Progenitor cell of endocrine pancreas (in vitro differentiated cells): ENCODE data around the gene LMTK2. TPM values are rescaled to one million over a fixed set of nuclear protein-coding genes. Genes with fewer than 3 reads are reported as not detected.

Experiments used
- DNase-seq: peaks from one replicate; pipeline ENCODE4 v3.0.0; 2021; ENCODE audit warnings: low spot score; ENCODE audit not compliant: unreplicated experiment
- H3K27ac Mint-ChIP-seq: 2 replicates; pipeline ENCODE4 v1.8.0; 2021; ENCODE audit warnings: mild to moderate bottlenecking, moderate library complexity, mixed read lengths
- H3K27me3 Mint-ChIP-seq: 2 replicates; pipeline ENCODE4 v1.8.0; 2021; ENCODE audit warnings: mixed read lengths
- H3K36me3 Mint-ChIP-seq: 2 replicates; pipeline ENCODE4 v1.8.0; 2022; ENCODE audit warnings: mixed read lengths; ENCODE audit not compliant: insufficient read depth
- H3K4me1 Mint-ChIP-seq: 2 replicates; pipeline ENCODE4 v1.8.0; 2021; ENCODE audit warnings: low read depth, mixed read lengths
- H3K4me3 Mint-ChIP-seq: 2 replicates; pipeline ENCODE4 v1.8.0; 2021; ENCODE audit warnings: low read depth, mild to moderate bottlenecking, moderate library complexity, mixed read lengths
- H3K9me3 Mint-ChIP-seq: 2 replicates; pipeline ENCODE4 v1.8.0; 2021; ENCODE audit warnings: low read depth, mixed read lengths
- total RNA-seq: library from RNA; stranded (reverse); gene quantifications from 2 replicates; pipeline ENCODE4 v1.2.1, GENCODE V29; 2021
- TF ChIP-seq, protein P1 (sequence below): fragments of 200-600 bp; sonication (generic); IDR thresholded peaks from one replicate; pipeline ENCODE4 v1.5.0; 2021; ENCODE audit warnings: antibody characterized with exemption, mild to moderate bottlenecking; ENCODE audit not compliant: unreplicated experiment

Gene LMTK2
- total RNA-seq, 1 donor from 2014 or later, result 32.3 TPM

DNA sequence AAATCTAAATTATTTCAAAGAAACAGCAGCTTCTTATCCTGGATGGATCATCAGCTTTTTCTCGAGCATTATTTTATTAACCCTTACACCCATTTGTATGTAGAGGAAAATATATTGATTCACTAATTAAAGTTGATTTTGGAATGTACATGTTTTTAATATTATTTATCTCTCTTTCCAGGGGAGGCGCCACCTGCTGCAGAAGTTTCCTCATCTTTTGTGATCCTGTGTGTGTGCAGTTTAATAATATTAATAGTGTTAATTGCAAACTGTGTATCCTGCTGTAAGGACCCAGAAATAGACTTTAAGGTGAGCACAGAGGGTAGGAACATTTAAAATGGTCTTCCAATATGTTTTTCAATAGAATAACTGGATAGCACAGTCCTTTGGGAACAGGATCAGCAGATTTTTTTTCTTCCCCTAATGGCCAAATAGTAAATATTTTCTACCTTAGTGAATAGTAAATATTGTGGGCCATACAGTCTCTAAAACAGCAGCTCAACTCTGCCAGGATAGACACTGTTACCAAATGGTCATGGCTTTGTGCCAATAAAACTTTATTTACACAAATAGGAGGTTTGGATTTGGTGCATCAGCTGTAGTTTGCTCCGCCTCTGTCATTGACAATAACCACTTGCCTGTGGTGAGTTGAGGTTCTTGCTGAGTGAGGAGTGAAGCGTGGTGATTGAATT lies 30.6 kb downstream of the LMTK2 start:
- TF ChIP-seq, protein P1, sequence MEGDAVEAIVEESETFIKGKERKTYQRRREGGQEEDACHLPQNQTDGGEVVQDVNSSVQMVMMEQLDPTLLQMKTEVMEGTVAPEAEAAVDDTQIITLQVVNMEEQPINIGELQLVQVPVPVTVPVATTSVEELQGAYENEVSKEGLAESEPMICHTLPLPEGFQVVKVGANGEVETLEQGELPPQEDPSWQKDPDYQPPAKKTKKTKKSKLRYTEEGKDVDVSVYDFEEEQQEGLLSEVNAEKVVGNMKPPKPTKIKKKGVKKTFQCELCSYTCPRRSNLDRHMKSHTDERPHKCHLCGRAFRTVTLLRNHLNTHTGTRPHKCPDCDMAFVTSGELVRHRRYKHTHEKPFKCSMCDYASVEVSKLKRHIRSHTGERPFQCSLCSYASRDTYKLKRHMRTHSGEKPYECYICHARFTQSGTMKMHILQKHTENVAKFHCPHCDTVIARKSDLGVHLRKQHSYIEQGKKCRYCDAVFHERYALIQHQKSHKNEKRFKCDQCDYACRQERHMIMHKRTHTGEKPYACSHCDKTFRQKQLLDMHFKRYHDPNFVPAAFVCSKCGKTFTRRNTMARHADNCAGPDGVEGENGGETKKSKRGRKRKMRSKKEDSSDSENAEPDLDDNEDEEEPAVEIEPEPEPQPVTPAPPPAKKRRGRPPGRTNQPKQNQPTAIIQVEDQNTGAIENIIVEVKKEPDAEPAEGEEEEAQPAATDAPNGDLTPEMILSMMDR, result no peak
- Mint-ChIP-seq H3K36me3 (peaks cover 12% of the 10 kb centered on the region), H3K27me3 (no peaks in the 10 kb centered on the region), H3K27ac (no peak overlapping the region), H3K4me1 (peaks cover 18% of the 10 kb centered on the region), H3K9me3 (no peaks in the 10 kb centered on the region), H3K4me3 (no peak overlapping the region)
- no peak for DNase-seq

DNA sequence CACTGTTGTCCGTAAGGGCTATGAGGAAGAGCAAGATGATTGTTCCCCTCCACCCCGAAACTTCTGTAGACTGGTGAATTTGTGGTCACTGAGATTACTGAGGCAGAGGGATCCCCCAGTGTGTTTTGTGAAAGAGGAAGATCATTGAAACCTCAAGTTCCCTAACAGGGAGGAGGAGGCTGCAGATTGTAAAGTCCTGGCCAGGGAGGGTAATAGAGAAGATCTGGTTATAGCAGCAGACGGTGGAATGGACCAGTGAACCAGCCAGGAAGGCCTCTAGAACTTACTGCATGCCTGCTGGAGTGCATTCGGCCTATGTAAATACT lies 31.1 kb downstream of the LMTK2 start:
- Mint-ChIP-seq H3K4me1 (peaks cover 18% of the 10 kb centered on the region), H3K27me3 (no peaks in the 10 kb centered on the region), H3K4me3 (no peak overlapping the region), H3K27ac (no peak overlapping the region), H3K36me3 (peaks cover 12% of the 10 kb centered on the region), H3K9me3 (no peaks in the 10 kb centered on the region)
- no peak for DNase-seq
- TF ChIP-seq, protein P1, result no peak

DNA sequence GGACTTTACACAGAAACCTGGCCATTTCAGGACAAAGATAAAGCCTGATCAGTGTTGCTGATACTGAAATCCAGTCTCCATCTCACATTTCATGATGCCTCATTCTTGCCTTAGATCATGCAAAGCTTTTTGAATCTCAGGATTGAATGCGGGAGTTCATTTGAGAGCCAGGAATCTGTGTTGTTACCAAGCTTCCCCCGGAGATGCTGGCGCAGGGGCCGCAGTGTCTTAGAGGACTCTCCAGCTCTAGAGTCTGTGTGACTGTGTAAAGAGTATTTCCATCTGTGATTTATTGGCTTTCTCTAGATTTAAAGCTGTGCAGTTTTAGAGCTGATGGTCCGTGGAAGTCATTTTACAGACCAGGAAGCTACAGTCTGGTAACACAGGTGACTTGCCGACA lies 32.0 kb downstream of the LMTK2 start:
- no peak overlapping the region for H3K27ac Mint-ChIP-seq
- TF ChIP-seq, protein P1, result no peak
- peaks cover 11% of the 10 kb centered on the region for H3K4me1 Mint-ChIP-seq
- DNase-seq, result no peak
- no peak overlapping the region for H3K4me3 Mint-ChIP-seq
- peaks cover 4% of the 10 kb centered on the region for H3K9me3 Mint-ChIP-seq
- no peaks in the 10 kb centered on the region for H3K27me3 Mint-ChIP-seq
- peaks cover 21% of the 10 kb centered on the region for H3K36me3 Mint-ChIP-seq

DNA sequence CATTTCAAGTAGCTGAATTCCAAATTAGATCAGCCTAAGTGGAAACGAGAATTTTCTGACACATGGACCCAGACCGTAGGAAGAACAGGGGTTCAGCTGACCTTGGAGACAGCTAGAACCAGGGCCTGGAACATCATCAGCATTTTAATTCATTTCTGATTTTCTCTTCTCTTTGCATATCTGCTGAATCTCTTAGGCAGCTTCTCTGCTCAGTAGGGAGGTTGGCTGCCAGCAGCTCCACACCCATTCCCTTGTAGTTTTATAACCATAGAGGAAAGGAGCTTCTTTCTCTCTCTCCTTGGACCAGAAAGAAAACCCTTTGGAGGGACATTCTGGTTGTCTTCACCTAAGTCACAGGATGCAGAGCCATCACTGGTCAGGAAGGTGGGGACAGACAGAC lies 36.0 kb downstream of the LMTK2 start:
- TF ChIP-seq, protein P1, result no peak
- Mint-ChIP-seq H3K9me3 (peaks cover 14% of the 10 kb centered on the region), H3K27me3 (no peaks in the 10 kb centered on the region), H3K27ac (no peak overlapping the region), H3K4me1 (no peaks in the 10 kb centered on the region), H3K36me3 (peaks cover 39% of the 10 kb centered on the region), H3K4me3 (no peak overlapping the region)
- no peak for DNase-seq

DNA sequence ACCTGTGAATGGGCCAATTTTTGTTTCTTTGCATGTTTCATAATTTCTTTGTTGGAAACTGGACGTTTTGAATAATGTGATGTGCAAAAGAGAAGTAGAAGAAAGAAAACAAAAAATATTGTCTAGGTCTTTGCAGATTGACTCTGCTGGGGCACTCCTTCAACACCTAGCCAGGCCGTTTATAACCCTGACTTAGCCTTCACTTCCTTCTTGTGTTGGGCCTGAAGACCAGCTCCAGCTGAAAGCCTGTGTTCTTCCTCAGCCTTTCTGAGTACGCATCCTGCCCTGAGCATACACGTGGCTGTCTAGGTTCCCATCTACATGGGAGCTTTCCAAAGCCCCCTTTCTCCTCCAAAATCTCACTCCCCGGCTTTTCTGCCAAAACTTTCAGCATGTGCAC lies 41.9 kb downstream of the LMTK2 start:
- Mint-ChIP-seq H3K27ac (no peak overlapping the region), H3K4me3 (no peak overlapping the region), H3K4me1 (no peaks in the 10 kb centered on the region), H3K27me3 (no peaks in the 10 kb centered on the region), H3K36me3 (peaks cover 37% of the 10 kb centered on the region), H3K9me3 (peaks cover 10% of the 10 kb centered on the region)
- TF ChIP-seq, protein P1, result no peak
- DNase-seq, result no peak
